ENCODE results near the gene CDC37L1.
"Not testable (repeated sequence)": the region's sequence is repeated elsewhere in the genome, so short reads cannot be mapped to it uniquely, and the experiment has no call there.

CDC37L1 gene

GRCh38 chr9:4679268-4680172 lies at the start of gene CDC37L1:
TSS of gene CDC37L1 (plus strand) at chr9:4679569. CDS start at chr9:4679768, 199 bp downstream.
- DNase-seq: peak; percentile 96 to 97

- DNase-seq: no peak
Observed at GRCh38 chr9:4630836-4631235, 48.5 kb upstream of the CDC37L1 start.

- no peak for DNase-seq
Observed at GRCh38 chr9:4638968-4639367, 40.4 kb upstream of the CDC37L1 start.

- DNase-seq: no peak
Observed at GRCh38 chr9:4639420-4639819, 39.9 kb upstream of the CDC37L1 start.

GRCh38 chr9:4640027-4640426 lies 39.3 kb upstream of the CDC37L1 start:
- DNase-seq: no peak

- DNase-seq: no peak
Observed at GRCh38 chr9:4642351-4642750, 37.0 kb upstream of the CDC37L1 start.

- no peak for DNase-seq
Observed at GRCh38 chr9:4654084-4654483, 25.3 kb upstream of the CDC37L1 start.

- DNase-seq: no peak
Observed at GRCh38 chr9:4654538-4654937, 24.8 kb upstream of the CDC37L1 start.

GRCh38 chr9:4656196-4656595 lies 23.2 kb upstream of the CDC37L1 start:
- DNase-seq: not testable (repeated sequence)

GRCh38 chr9:4656621-4657020 lies 22.7 kb upstream of the CDC37L1 start:
- DNase-seq: no peak

GRCh38 chr9:4657426-4658159 lies 21.8 kb upstream of the CDC37L1 start:
- DNase-seq: no peak

- not testable (repeated sequence) for DNase-seq
Observed at GRCh38 chr9:4660665-4661064, 18.7 kb upstream of the CDC37L1 start.

GRCh38 chr9:4661165-4661564 lies 18.2 kb upstream of the CDC37L1 start:
- DNase-seq: no peak

- no peak for DNase-seq
Observed at GRCh38 chr9:4661611-4662010, 17.8 kb upstream of the CDC37L1 start.

GRCh38 chr9:4662108-4662988 lies 17.0 kb upstream of the CDC37L1 start, which contains the start of gene PLPP6:
TSS of gene PLPP6 (plus strand) at chr9:4662294. CDS start at chr9:4662376, 82 bp downstream.
- DNase-seq: peak; percentile 91 to 94

- no peak for DNase-seq
Observed at GRCh38 chr9:4662989-4663792, 16.2 kb upstream of the CDC37L1 start.

GRCh38 chr9:4663956-4664355 lies 15.4 kb upstream of the CDC37L1 start:
- DNase-seq: no peak

- DNase-seq: no peak
Observed at GRCh38 chr9:4665357-4665756, 14.0 kb upstream of the CDC37L1 start.

GRCh38 chr9:4666042-4666699 lies 13.2 kb upstream of the CDC37L1 start, which contains the start of gene SPATA6L:
TSS of gene SPATA6L (minus strand) at chr9:4666480. CDS start at chr9:4666250, 230 bp downstream.
- DNase-seq: peak; percentile 65 to 71

GRCh38 chr9:4667681-4668080 lies 11.7 kb upstream of the CDC37L1 start:
- DNase-seq: no peak

GRCh38 chr9:4668604-4669003 lies 10.8 kb upstream of the CDC37L1 start:
- DNase-seq: no peak

Measured in NCI-H1930 (cell line).